BLaER1 (cell line): Measurements from ENCODE around the gene TCF4.

Experiments used
- H3K27ac ChIP-seq: shearing (Covaris generic); formaldehyde crosslinking; 2 replicates; pipeline ENCODE4 v1.8.1; 2022
- H3K27me3 ChIP-seq: shearing (Covaris generic); formaldehyde crosslinking; 2 replicates; pipeline ENCODE4 v1.8.1; 2022
- H3K36me3 ChIP-seq: shearing (Covaris generic); formaldehyde crosslinking; 2 replicates; pipeline ENCODE4 v1.8.1; 2022
- H3K4me1 ChIP-seq: shearing (Covaris generic); formaldehyde crosslinking; 2 replicates; pipeline ENCODE4 v1.8.1; 2022
- H3K4me2 ChIP-seq: shearing (Covaris generic); formaldehyde crosslinking; 2 replicates; pipeline ENCODE4 v1.8.1; 2022
- H3K4me3 ChIP-seq: shearing (Covaris generic); formaldehyde crosslinking; 2 replicates; pipeline ENCODE4 v1.8.1; 2022
- H3K9ac ChIP-seq: shearing (Covaris generic); formaldehyde crosslinking; 2 replicates; pipeline ENCODE4 v1.8.1; 2022
- H3K9me3 ChIP-seq: shearing (Covaris generic); formaldehyde crosslinking; 2 replicates; pipeline ENCODE4 v1.8.1; 2022
- H4K20me1 ChIP-seq: shearing (Covaris generic); formaldehyde crosslinking; 2 replicates; pipeline ENCODE4 v1.8.1; 2022
- Cebpa-rat ChIP-seq: shearing (Covaris generic); IDR thresholded peaks from 2 replicates; pipeline ENCODE4 v1.8.1; 2022

Gene TCF4

GRCh38 chr18:55247032-55247431, 341.0 kb downstream of the TCF4 start:
- Histone ChIP-seq H4K20me1 (peaks cover 99% of the 10 kb centered on the region), H3K36me3 (peaks cover 100% of the 10 kb centered on the region), H3K9me3 (no peaks in the 10 kb centered on the region), H3K27me3 (no peaks in the 10 kb centered on the region), H3K4me2 (no peak overlapping the region), H3K9ac (no peak overlapping the region), H3K27ac (no peak overlapping the region), H3K4me3 (no peak overlapping the region), H3K4me1 (no peaks in the 10 kb centered on the region)
- TF ChIP-seq Cebpa-rat = no peak

GRCh38 chr18:55246278-55246677, 341.7 kb downstream of the TCF4 start:
- Histone ChIP-seq H3K9me3 (no peaks in the 10 kb centered on the region), H3K36me3 (peaks cover 100% of the 10 kb centered on the region), H3K27ac (no peak overlapping the region), H3K4me3 (no peak overlapping the region), H3K4me2 (no peak overlapping the region), H4K20me1 (peaks cover 99% of the 10 kb centered on the region), H3K4me1 (no peaks in the 10 kb centered on the region), H3K9ac (no peak overlapping the region), H3K27me3 (no peaks in the 10 kb centered on the region)
- TF ChIP-seq Cebpa-rat = no peak

DNA sequence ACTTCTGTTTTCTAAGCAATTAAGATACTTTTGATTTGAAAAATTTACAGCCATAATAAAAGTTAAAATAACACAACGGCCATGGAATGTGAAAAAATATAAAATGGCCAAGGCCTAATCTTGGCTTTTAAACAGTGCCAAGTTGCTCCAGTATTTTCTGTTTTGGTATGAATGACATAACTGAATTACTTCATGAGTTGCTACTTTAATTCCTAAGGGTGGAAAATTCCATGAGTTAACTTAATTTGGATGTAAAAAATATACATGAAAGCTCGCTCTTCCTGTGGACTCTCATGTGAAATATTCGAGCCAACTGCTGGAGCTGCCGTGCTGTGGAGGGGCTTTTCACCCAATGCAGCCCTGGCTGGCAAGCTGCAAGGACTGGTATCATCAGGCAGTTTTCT, 342.8 kb downstream of the TCF4 start:
- H3K9me3 ChIP-seq = no peaks in the 10 kb centered on the region
- no peak overlapping the region for H3K4me2 ChIP-seq
- H3K27ac ChIP-seq = no peak overlapping the region
- peaks cover 99% of the 10 kb centered on the region for H4K20me1 ChIP-seq
- H3K9ac ChIP-seq = no peak overlapping the region
- no peaks in the 10 kb centered on the region for H3K27me3 ChIP-seq
- no peaks in the 10 kb centered on the region for H3K4me1 ChIP-seq
- peaks cover 100% of the 10 kb centered on the region for H3K36me3 ChIP-seq
- no peak for TF ChIP-seq Cebpa-rat
- no peak overlapping the region for H3K4me3 ChIP-seq

- H3K27me3 ChIP-seq = no peaks in the 10 kb centered on the region
- H3K4me3 ChIP-seq = no peak overlapping the region
- no peaks in the 10 kb centered on the region for H3K4me1 ChIP-seq
- no peak overlapping the region for H3K9ac ChIP-seq
- no peaks in the 10 kb centered on the region for H3K9me3 ChIP-seq
- no peak overlapping the region for H3K4me2 ChIP-seq
- no peak overlapping the region for H3K27ac ChIP-seq
- peaks cover 99% of the 10 kb centered on the region for H4K20me1 ChIP-seq
- TF ChIP-seq Cebpa-rat = no peak
- H3K36me3 ChIP-seq = peaks cover 100% of the 10 kb centered on the region
These were observed 343.4 kb downstream of the TCF4 start for GRCh38 chr18:55244546-55244945.

- Histone ChIP-seq H3K9ac (no peak overlapping the region), H3K9me3 (no peaks in the 10 kb centered on the region), H3K27ac (no peak overlapping the region), H3K36me3 (peaks cover 100% of the 10 kb centered on the region), H3K4me2 (no peak overlapping the region), H3K4me1 (no peaks in the 10 kb centered on the region), H3K27me3 (no peaks in the 10 kb centered on the region), H4K20me1 (peaks cover 99% of the 10 kb centered on the region), H3K4me3 (no peak overlapping the region)
- no peak for TF ChIP-seq Cebpa-rat
These were observed 344.1 kb downstream of the TCF4 start for GRCh38 chr18:55243857-55244256.

GRCh38 chr18:55243255-55243654, 344.7 kb downstream of the TCF4 start:
- Histone ChIP-seq H3K27me3 (no peaks in the 10 kb centered on the region), H3K9me3 (no peaks in the 10 kb centered on the region), H3K4me3 (no peak overlapping the region), H3K9ac (no peak overlapping the region), H4K20me1 (peaks cover 99% of the 10 kb centered on the region), H3K4me1 (no peaks in the 10 kb centered on the region), H3K27ac (no peak overlapping the region), H3K4me2 (no peak overlapping the region), H3K36me3 (peaks cover 100% of the 10 kb centered on the region)
- no peak for TF ChIP-seq Cebpa-rat

DNA sequence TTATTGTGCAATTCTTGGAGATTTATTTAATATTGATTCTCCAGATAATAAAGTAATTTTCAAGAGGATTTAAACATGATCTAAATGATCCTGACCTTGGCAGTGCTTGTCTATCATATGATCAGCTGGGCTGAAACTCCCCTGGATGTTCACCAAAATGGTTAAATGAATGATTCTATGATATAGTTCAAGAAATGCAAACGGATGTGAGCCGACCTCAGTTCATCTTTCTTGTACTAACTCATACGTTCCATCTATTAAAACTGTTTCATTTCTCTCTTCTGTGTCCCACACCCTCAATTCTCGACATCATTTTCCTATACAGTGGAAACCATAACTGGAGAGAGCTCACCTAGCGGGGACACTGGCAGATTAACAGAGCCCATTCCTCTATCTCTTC, 347.0 kb downstream of the TCF4 start:
- Histone ChIP-seq H3K9ac (no peak overlapping the region), H4K20me1 (peaks cover 100% of the 10 kb centered on the region), H3K4me2 (no peak overlapping the region), H3K27ac (no peak overlapping the region), H3K4me1 (no peaks in the 10 kb centered on the region), H3K9me3 (no peaks in the 10 kb centered on the region), H3K4me3 (no peak overlapping the region), H3K36me3 (peaks cover 97% of the 10 kb centered on the region), H3K27me3 (no peaks in the 10 kb centered on the region)
- no peak; the same call in 1 of the 2 replicates for TF ChIP-seq Cebpa-rat

- Histone ChIP-seq H3K27ac (no peak overlapping the region), H3K4me2 (no peak overlapping the region), H4K20me1 (peaks cover 100% of the 10 kb centered on the region), H3K4me1 (no peaks in the 10 kb centered on the region), H3K4me3 (no peak overlapping the region), H3K27me3 (no peaks in the 10 kb centered on the region), H3K9ac (no peak overlapping the region), H3K9me3 (no peaks in the 10 kb centered on the region), H3K36me3 (peaks cover 95% of the 10 kb centered on the region)
- TF ChIP-seq Cebpa-rat = no peak
These were observed 348.3 kb downstream of the TCF4 start for GRCh38 chr18:55239740-55240139.

DNA sequence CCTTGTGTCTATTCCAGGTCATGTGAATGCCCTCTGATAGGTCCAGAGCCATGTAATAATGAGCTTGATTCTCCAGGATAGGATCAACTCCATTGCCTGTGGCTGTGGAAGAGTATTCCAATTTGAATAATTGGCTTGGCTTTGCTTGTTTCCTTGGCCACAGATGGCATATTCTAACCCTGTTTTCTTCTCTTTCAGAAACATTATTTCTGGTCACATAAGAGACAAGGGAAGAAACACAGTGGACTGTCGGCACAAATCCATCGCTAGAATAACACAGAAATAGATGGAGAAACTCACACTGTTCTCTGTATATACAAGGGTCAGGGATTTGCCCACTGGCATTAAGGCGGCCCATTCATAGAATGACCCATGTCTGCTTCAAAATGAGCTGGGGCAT, 350.3 kb downstream of the TCF4 start:
- no peaks in the 10 kb centered on the region for H3K4me1 ChIP-seq
- H3K9me3 ChIP-seq = no peaks in the 10 kb centered on the region
- no peaks in the 10 kb centered on the region for H3K27me3 ChIP-seq
- no peak for TF ChIP-seq Cebpa-rat
- peaks cover 95% of the 10 kb centered on the region for H3K36me3 ChIP-seq
- no peak overlapping the region for H3K4me3 ChIP-seq
- no peak overlapping the region for H3K4me2 ChIP-seq
- H3K9ac ChIP-seq = no peak overlapping the region
- peaks cover 99% of the 10 kb centered on the region for H4K20me1 ChIP-seq
- no peak overlapping the region for H3K27ac ChIP-seq

- Histone ChIP-seq H3K9ac (no peak overlapping the region), H3K9me3 (no peaks in the 10 kb centered on the region), H3K4me1 (no peaks in the 10 kb centered on the region), H3K27me3 (no peaks in the 10 kb centered on the region), H3K4me3 (no peak overlapping the region), H3K4me2 (no peak overlapping the region), H3K36me3 (peaks cover 95% of the 10 kb centered on the region), H3K27ac (no peak overlapping the region), H4K20me1 (peaks cover 99% of the 10 kb centered on the region)
- no peak for TF ChIP-seq Cebpa-rat
These were observed 351.7 kb downstream of the TCF4 start for GRCh38 chr18:55236150-55236931.

GRCh38 chr18:55235094-55235461, 352.9 kb downstream of the TCF4 start:
- no peaks in the 10 kb centered on the region for H3K4me1 ChIP-seq
- H3K4me2 ChIP-seq = no peak overlapping the region
- H3K27ac ChIP-seq = no peak overlapping the region
- no peak overlapping the region for H3K9ac ChIP-seq
- peaks cover 99% of the 10 kb centered on the region for H4K20me1 ChIP-seq
- H3K36me3 ChIP-seq = peaks cover 95% of the 10 kb centered on the region
- H3K4me3 ChIP-seq = no peak overlapping the region
- TF ChIP-seq Cebpa-rat = no peak
- no peaks in the 10 kb centered on the region for H3K9me3 ChIP-seq
- no peaks in the 10 kb centered on the region for H3K27me3 ChIP-seq
